Measurements from ENCODE around the gene SLC25A30.
A peak's percentile ranks its signal among the peaks of the same experiment; 100 is the strongest.
"Not testable (repeated sequence)": the region's sequence is repeated elsewhere in the genome, so short reads cannot be mapped to it uniquely, and the experiment has no call there.

The SLC25A30 gene

GRCh38 chr13:45433381-45433790 lies 15.2 kb upstream of the SLC25A30 start:
- TF ChIP-seq, protein P1, sequence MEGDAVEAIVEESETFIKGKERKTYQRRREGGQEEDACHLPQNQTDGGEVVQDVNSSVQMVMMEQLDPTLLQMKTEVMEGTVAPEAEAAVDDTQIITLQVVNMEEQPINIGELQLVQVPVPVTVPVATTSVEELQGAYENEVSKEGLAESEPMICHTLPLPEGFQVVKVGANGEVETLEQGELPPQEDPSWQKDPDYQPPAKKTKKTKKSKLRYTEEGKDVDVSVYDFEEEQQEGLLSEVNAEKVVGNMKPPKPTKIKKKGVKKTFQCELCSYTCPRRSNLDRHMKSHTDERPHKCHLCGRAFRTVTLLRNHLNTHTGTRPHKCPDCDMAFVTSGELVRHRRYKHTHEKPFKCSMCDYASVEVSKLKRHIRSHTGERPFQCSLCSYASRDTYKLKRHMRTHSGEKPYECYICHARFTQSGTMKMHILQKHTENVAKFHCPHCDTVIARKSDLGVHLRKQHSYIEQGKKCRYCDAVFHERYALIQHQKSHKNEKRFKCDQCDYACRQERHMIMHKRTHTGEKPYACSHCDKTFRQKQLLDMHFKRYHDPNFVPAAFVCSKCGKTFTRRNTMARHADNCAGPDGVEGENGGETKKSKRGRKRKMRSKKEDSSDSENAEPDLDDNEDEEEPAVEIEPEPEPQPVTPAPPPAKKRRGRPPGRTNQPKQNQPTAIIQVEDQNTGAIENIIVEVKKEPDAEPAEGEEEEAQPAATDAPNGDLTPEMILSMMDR (IDR thresholded peaks at IDR 0.05; ENCODE audit: control insufficient read depth, extremely low read depth, insufficient read depth) = no peak
- no peak for DNase-seq (ENCODE audit: low read depth)
- H3K4me3 ChIP-seq (ENCODE audit: low read depth, low read length) = no peak overlapping the region

- H3K4me3 ChIP-seq (ENCODE audit: low read depth, low read length) = no peak overlapping the region
- no peak for DNase-seq (ENCODE audit: low read depth)
- TF ChIP-seq, protein P1 (IDR thresholded peaks at IDR 0.05; ENCODE audit: control insufficient read depth, extremely low read depth, insufficient read depth) = no peak
Measured at GRCh38 chr13:45432737-45433380, 14.7 kb upstream of the SLC25A30 start.

GRCh38 chr13:45426056-45426841 lies 8.1 kb upstream of the SLC25A30 start:
- DNase-seq (ENCODE audit: low read depth); H3K4me3 ChIP-seq (ENCODE audit: low read depth, low read length): not testable (repeated sequence)

- TF ChIP-seq, protein P1 (IDR thresholded peaks at IDR 0.05; ENCODE audit: control insufficient read depth, extremely low read depth, insufficient read depth) = no peak
- no peak for DNase-seq (ENCODE audit: low read depth)
- H3K4me3 ChIP-seq (ENCODE audit: low read depth, low read length) = no peak overlapping the region
Measured at GRCh38 chr13:45422731-45423292, 4.6 kb upstream of the SLC25A30 start.

- no peak for DNase-seq (ENCODE audit: low read depth)
- no peak overlapping the region for H3K4me3 ChIP-seq (ENCODE audit: low read depth, low read length)
- TF ChIP-seq, protein P1 (IDR thresholded peaks at IDR 0.05; ENCODE audit: control insufficient read depth, extremely low read depth, insufficient read depth) = no peak
Measured at GRCh38 chr13:45419945-45420344, 1.8 kb upstream of the SLC25A30 start.

- not testable (repeated sequence) for DNase-seq (ENCODE audit: low read depth); H3K4me3 ChIP-seq (ENCODE audit: low read depth, low read length)
Measured at GRCh38 chr13:45419389-45419788, 1.2 kb upstream of the SLC25A30 start.

GRCh38 chr13:45416516-45417128 lies 1.6 kb downstream of the SLC25A30 start:
- TF ChIP-seq, protein P1 (IDR thresholded peaks at IDR 0.05; ENCODE audit: control insufficient read depth, extremely low read depth, insufficient read depth) = no peak
- DNase-seq (ENCODE audit: low read depth) = peak; percentile 88
- H3K4me3 ChIP-seq (ENCODE audit: low read depth, low read length) = peak overlapping the region; percentile 79
